GM21515 (cell line): Measurements from ENCODE around the gene HIPK2.

Experiments
- ATAC-seq: cut with Tn5 transposase; IDR thresholded peaks from one replicate; pipeline ENCODE4 v1.9.1; 2021; ENCODE audit not compliant: unreplicated experiment

The HIPK2 gene

DNA sequence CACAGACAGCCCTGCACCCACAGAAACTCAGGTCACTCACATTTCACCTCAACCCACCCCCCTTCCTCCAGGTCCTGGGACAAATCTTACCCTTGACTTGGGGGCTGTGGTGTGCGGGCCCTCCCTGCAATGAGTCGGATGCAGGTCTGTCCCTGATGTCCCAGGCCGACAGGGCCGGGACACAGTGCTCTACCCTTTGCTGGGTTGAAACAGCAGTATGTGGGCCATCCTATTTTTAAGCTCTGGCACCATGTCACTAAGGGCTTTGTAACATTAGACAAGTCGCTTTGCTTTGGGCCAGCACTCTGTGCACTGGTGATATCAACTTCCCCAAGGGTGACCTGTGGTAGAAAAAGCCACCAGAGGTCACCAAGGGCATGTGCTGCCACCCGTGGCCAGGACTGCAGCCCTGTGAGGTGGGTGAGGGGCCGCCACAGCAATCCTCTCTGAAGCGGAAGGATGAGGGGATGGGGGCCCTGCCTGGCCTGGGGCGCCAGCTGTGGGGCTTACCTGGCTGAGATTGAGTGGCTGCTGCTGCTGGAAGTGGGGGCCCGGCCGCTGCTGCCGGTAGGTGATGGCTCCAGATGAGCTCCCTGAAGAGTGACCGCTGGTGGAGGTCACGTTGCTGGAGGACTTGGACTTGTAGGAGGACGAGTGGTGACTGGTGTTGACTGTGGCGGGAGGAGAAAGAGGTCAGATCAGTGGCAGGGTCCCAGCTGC, 203.0 kb downstream of the HIPK2 start:
- no peak for ATAC-seq

DNA sequence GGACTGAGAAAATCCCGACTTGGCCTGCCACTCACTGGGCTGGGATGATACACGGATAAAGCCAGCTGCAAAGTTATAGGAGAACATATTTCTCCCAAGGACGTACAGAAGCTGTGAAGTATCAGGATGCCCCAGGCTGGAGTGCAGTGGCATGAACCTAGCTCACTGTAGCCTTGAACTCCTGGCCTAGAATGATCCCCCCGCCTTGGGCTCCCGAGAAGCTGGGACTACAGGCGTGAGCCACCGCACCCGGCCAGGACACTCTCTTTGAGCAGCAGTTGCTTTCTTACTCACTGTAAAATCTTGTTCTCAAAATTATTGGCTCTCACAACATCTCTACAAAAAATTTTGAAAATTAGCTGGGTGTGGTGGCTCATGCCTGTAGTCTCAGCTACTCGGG, 203.9 kb downstream of the HIPK2 start:
- no peak for ATAC-seq

DNA sequence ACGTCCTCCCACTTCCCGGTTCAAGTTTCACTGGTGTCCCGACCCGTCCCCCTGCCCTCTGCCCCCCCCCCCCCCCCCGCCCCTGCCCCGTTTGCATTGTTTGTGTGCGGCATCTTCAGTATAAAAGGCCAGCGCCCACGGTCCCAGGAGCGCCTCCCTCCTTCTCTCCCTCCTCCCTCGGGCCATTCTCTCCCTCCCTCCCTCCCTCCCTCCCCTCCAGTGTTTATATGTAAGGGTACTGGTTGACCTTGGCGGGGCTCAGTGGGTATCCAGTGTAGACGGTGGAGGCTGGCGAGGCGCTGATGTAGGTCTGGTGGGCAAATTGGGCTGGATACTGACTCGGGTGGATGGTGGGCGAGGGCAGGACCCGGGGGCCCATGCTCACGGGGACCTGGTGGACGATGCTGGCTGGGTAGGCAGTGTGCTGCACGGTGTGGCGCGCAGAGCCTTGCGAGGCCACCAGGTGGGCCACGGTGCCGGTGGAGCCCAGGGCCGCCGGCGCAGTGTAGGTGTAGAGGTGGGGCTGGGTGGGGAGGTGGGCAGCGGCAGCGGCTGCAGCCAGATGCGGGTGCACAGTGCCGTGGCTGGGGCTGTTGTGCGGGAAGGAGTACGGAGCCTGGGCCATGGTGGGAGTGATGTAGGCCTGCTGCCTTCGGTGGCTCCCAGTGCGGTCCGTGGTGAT, 205.0 kb downstream of the HIPK2 start:
- ATAC-seq, result no peak

DNA sequence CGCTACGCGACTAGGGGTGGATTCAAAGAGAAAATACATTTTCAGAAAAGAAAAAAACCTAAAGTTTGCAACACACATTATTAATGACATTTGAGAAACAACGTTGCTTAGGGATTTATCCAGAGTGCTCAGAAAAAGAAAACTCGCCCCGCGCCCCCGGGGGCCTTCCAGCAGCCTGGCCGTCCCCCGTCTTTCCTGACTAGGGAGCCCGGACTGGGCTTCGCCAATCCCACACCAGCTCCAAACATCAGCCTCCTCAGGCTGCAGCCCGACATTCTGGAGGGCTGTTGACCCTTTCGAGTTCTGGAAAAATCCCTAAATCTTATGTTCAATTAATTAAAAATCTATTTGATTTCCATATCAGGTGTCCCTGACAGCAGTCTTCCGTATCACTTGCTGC, 205.7 kb downstream of the HIPK2 start:
- no peak for ATAC-seq

DNA sequence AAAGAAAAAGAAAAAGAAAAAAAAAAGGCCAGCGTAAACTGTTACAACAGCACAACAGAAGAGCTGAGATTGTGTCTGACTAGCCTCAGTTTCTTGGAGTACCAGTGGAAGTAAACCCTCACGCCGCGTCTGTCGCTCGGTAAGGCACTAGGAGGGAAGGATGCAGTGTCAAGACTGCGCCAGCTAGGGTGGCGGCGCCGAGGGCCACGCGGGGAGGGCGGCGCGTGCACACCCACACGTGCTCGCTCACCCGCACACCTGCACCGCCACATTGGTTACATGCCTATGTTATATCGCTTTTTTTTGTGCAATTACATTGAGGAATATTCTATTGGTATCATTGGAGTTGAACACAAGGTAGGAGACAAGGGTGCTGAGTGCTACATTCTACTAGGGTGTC, 206.1 kb downstream of the HIPK2 start:
- ATAC-seq, result no peak

DNA sequence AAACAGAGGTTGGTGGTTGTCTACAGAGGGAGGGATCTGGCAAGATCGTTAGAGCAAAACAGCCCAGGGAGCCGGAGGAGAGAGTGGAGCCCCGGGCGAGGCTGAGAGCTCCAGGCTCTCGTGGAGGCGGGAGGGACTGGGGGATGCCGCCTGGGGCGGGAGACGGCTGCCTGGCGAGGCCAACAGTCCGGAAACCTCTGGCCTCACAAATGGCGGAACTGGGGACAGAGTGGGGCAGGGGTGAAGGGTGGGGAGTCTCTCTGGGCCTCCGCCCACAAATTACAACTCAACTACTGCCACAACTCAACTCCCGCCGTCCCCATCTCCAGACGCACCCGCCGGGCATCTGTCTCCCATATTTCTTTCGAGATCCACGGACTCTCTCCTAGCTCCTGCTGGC, 206.6 kb downstream of the HIPK2 start:
- ATAC-seq, result no peak

DNA sequence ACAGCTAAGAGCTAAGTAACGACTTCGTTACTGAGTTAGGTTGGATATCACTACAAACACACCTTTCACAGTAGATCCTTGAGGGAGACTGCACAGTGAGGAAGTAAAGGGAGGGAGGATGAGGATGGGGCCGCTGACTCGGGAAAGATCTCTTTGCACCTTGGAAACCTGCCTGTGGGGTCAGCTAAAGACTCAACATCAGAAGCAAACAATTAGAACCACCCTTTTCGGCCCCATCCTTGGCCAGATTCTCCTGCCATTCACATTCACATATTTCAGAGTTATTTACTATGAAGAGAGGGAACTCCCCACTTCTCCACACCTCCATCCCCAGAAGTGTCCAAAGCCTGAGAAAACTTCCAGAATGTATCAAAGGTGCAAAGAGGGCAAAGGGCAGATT, 207.2 kb downstream of the HIPK2 start:
- no peak for ATAC-seq

DNA sequence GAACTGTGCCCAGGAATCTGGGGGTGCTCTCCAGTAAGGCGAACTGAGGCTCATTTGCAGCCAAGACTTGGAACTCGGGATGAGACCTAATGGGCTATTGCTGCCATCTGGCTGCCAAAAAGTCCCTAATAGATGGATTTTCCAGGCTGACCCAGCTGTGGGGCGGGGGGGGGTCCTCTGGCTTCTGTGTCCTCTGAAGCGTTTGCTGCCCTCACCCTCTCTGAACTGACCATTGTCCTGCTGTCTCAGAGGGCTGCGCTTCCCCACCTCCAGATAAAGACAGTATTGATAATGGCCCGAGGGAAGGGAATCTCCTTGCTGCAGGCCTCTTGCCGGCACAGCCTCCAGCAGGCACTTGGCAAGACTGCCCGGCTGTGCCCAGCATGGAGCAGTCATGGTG, 207.7 kb downstream of the HIPK2 start:
- ATAC-seq, result no peak

DNA sequence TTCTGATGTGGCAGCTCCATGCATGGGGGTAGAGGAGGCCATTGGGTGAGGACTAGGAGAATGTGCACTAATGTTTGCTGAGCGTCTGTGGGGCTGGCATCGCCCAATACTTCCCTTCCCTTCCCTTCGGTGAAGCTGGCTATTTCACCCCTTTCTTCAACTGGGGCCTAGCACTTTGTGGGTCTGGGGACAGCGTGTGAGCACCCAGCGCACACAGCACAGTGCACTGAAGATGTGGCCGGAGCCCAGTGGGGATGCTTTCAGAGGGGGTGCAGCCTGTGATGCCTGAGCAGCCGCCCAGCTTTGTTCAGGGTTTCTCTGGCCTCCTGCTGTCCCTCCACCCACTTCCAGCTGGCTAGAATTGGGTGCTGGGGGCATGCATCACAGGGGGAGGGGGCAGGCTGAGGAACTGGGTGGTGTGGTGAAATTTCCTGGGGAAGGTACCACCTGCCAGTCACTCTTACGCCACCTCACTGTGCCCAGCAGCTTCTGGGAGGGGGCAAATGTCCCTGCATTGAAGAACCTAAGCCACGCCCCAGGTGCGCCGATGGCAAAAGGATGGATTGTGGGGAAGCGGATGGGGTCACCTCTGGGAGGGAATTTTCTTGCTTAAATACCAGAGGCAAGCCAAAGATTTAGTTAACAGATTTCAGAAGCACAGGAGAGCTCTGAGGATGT, 208.8 kb downstream of the HIPK2 start:
- no peak for ATAC-seq

DNA sequence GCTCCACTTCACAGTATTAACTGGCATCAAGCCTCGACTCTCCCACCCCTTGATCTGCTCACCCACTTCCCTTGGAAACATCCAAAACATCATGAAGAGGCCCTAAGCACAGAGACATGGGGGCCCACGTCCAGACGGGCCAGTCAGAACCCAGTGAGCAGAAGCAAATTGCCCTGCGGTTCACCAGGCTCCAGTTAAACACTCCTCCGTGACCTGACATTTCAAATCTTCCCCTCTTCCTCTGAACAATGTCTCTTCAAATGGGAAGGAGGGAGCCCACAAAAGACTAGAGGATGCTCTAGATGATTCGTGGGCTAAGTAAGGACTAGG, 209.5 kb downstream of the HIPK2 start:
- no peak for ATAC-seq

DNA sequence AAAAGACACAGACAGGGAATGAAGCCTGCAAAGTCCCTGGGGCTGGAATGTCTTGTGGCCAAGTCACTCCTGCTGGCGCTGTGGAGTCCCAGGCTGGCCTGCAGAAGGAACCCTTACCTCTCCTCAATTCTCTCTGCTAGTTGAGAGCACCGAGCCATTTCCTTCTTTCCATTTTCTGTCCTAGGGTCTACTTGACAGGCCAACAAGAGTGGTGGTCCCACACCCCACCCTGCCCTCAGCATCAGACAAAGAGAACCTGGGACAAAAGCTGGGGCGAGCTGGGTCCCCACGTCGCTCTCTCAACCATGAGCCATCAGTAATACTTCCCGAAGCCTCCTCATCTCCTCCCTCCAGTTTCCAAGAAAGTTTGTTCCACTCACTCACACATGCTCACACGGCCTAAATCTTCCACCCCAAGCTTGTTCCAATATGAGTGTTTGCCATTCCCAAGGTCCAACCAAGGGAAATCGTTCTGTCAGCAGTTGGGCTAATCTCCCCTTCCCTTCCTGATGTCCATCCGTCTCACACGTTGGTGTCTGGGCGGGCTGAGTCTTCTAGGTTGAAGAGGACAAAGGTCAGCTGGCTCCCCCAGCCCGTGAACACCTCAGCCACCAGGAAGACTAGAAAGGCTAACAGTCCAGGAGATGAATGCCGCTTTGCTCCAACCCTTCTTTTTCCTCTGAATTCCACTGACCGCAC, 210.0 kb downstream of the HIPK2 start:
- ATAC-seq, result no peak

DNA sequence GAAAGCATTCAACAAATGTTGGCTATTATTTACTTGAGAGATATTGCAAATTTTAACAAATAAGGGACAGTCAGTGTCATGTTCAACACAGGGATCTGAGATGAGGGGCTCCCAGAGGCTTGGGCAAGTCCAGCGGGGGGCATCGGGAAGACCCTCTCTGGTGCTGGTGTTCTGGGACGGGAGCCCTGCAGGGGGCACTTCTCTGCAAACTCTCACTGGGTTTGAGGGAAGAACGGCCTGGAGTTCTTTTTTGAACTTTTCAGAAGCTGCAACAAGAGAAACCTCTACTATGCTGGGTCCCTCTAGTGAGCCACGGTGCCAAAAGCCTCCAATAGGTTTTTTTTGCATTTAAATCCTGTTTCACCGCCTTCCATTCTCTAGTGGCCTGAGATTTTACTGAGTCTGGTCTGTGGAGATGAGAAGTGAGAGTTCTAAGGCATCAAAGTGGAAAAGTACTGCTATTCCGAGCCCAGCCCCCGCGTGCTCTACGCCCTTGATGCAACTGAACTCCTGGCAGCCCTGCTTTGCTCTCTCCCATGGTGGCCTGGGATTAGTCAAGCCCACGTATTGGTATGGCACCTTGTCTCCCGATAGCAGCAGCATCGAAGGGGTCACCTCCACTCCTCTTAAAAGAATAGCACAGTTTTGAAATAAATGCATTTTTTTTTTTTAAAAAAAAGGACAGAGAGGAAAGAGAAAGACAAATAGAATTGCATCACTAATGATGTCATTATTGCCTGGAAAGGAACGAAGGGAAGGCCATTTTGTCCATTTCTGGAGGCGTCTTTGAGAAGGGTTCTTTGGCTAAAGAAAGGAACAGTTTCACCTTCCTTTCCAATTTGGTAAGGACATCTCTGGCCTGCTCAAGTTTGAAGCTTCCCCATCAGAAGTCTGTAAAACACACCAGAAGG, 210.8 kb downstream of the HIPK2 start:
- ATAC-seq, result no peak

DNA sequence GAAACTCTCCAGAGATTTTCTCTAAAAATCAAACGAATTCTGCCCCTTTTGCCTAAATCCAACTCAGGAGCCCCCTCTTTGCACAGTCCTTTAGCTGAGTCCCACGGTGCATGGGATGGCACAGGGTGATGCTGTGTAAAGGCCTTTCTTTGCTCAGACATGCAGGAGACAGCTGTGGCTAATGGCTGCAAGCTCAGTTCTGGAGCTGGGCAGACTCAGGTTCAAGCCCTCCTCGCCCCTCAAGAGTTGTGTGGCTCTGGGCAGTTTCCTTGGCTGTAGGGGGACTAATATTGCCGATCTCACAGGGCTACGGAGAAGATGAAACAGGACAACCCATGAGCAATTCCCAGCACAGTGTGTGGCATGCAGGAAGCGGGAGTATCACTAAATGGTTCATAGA, 211.7 kb downstream of the HIPK2 start:
- ATAC-seq, result no peak

DNA sequence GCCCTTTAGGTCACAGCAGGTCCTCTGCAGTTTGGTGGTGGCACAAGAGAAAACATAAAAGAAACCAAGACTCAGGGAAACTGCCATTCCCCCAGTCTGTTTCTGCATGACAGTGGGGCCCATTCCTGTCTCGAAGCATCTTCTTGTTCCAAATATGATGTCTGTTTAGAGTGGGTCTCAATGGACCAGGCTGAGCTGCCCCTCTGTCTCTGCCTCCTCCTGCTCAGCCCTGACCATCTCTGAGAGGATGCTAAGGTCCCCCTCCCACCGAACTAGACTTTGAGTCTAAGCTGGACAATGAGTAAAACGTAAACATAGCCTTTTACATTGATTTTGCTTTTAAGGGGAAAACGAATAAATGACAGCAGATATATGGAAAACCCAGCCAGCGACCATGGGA, 213.9 kb downstream of the HIPK2 start:
- ATAC-seq, result no peak

DNA sequence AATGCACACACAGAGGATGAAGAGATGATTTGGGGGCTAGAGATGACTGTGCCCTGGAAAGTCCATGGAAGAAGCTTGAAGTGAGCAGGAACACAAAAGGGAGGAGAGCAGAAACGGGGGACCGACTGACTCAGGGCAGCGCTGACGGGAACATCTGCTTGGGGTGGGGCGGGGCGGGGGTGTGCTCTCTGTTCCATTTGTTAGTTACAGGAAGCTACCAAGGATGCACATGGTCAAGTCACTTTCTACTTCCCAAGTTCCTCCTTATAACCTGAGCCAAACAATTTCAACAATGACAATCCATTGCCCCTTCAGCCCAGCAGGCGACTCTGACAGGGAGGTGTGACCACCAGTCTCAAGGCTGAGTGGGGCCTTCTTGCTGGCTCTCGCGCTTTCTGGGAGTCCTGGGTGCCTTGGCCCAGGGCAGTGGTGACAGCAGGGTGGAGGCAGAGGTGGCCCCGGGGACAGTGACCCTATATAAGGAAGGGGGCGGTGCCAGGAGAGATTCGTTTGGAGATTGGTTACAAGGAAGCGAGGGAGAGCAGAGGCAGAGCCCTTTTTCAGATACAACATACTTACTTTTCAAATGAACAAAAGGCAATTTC, 214.7 kb downstream of the HIPK2 start:
- ATAC-seq, result no peak

DNA sequence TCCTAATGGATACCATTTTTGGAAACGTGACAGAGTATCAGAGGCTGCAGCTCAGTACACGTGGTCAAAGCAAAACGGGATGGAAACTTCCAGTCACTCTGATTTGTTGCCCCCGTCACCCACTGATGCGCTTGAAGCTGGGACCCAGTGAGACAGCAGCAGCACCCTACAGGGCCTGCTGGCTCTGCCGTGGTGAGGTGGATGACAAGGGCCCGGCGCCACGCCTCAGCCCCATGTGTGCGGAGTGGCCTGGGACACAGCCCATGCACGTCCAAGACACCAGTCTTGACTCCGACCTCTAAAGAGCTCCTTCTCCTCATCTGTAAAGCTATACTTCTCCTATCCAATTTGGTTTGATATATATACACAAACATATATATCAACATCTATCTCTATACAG, 215.3 kb downstream of the HIPK2 start:
- ATAC-seq, result no peak

DNA sequence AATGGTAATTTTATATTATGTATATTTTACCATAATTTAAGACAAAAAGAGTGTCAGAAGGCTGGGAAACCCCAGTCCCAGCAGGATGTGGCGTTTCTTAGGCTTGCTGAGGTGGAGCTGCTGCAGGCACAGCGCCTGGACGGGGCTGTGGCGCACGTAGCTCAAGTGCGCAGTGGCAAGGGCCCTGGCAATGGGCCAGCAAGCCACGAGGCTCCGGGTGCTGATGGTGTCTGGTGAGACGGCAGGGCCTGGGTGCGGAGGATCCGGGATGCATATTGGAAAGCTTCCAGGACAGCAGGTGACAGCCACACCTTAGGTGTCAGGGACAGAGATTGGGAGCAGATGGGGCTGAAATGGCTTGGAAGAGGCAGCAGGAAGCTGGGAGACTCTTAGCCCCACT, 217.1 kb downstream of the HIPK2 start:
- no peak for ATAC-seq

DNA sequence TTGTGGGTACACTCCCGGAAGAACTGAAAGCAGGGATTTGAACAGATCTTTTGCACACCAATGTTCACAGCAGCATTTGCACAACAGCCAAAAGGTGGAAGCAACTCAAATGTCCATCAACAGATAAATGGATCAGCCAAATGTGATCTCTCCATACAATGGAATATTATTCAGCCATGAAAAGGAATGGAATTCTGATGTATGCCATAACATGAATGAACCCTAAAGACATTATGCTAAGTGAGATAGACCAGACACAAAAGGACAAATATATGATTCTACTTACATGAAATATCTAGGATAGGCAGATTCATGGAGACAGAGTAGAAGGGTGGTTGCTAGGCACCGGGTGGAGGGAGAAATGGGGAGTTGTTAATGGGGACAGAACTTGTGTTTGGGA, 217.6 kb downstream of the HIPK2 start:
- ATAC-seq, result no peak

DNA sequence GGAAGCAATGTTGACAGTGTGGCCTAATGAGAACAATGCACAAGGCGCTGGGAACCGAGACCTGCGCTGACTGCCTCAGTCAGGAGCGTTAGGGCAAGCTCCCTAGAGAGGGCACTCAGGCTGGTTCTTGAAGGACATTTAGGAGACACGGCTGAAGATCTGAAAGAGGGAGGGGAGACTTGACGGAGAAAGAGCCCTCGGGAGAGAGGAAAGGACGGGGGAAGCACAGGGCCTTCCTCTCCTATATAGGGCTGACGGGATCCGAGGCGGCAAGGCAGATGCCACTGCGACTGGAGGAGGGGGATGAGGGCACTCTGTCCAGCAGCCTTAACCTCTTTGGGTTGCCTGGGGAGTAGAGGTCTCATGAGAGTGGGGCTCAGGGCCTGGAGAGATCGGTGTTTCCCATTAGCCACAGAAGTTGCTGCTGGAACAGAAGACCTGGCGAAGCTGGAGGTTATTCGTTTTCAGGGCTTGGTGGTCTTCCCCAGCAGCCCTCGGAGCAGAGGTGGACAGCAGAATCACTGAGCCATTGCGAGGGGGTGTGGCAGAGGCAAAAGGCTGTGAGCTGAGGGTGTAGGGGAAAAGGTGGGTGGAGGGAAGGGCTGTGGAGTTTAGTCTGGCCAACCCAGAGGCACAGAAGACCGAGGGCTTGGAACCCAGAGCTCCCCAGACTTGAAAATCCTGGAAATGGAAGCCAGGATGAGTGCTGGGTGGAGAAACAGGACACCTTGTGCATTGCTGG, 218.3 kb downstream of the HIPK2 start:
- no peak for ATAC-seq
